WI38 (cell line): ENCODE measurements around the gene SLC34A1.

Experiments used
- H3K4me3 ChIP-seq: 2 replicates; pipeline ENCODE4 v1.5.1; 2011; ENCODE audit warnings: low read depth, mild to moderate bottlenecking, control low read depth, low read length
- CTCF ChIP-seq: IDR thresholded peaks from 2 replicates; pipeline ENCODE4 v1.5.1; 2012; ENCODE audit warnings: low read depth, mild to moderate bottlenecking, control low read depth, low read length

Gene SLC34A1

GRCh38 chr5:177366528-177367322, 17.5 kb upstream of the SLC34A1 start:
- no peak for TF ChIP-seq CTCF
- peak overlapping the region; percentile 40 for H3K4me3 ChIP-seq

- no peak for TF ChIP-seq CTCF
- peak overlapping the region; percentile 33 for H3K4me3 ChIP-seq
These were observed 16.8 kb upstream of the SLC34A1 start for GRCh38 chr5:177367323-177367848.

GRCh38 chr5:177367981-177368868, 16.0 kb upstream of the SLC34A1 start:
- no peak for TF ChIP-seq CTCF
- no peak overlapping the region for H3K4me3 ChIP-seq

GRCh38 chr5:177368869-177369644, 15.2 kb upstream of the SLC34A1 start:
- peak; percentile 57 for TF ChIP-seq CTCF
- H3K4me3 ChIP-seq, result no peak overlapping the region

- no peak for TF ChIP-seq CTCF
- H3K4me3 ChIP-seq, result no peak overlapping the region
These were observed 14.4 kb upstream of the SLC34A1 start for GRCh38 chr5:177369645-177370440.

GRCh38 chr5:177370488-177371119, 13.6 kb upstream of the SLC34A1 start:
- peak overlapping the region; percentile 54 for H3K4me3 ChIP-seq

More at GRCh38 chr5:177370488-177371119, 13.6 kb upstream of the SLC34A1 start:
- TF ChIP-seq CTCF, result peak; percentile 41; the same call in 1 of the 2 replicates
